Cardiac muscle cell (in vitro differentiated cells and primary cell): ENCODE measurements around the gene GATD1. TPM values are rescaled to one million over a fixed set of nuclear protein-coding genes. Genes with fewer than 3 reads are reported as not detected.

ENCODE experiments used
- DNase-seq, 2 donors: peaks; one replicate each; pipeline versions ENCODE4 v3.0.0 to v3.0.0-alpha.2; 2010 to 2017; ENCODE audit warnings: low read depth in 1 of 2, low spot score in 1 of 2
- H3K27ac ChIP-seq: fragments of 200-600 bp; sonication (generic); 2 replicates; pipeline ENCODE4 v1.5.1; 2016
- H3K27me3 ChIP-seq: fragments of 200-600 bp; sonication (generic); 2 replicates; pipeline ENCODE4 v1.6.0; 2016; ENCODE audit warnings: control low read depth
- H3K36me3 ChIP-seq: fragments of 200-600 bp; sonication (generic); 2 replicates; pipeline ENCODE4 v1.5.1; 2016; ENCODE audit warnings: control low read depth
- H3K4me1 ChIP-seq: fragments of 200-600 bp; sonication (generic); 2 replicates; pipeline ENCODE4 v1.8.1; 2017; ENCODE audit warnings: low read depth, mild to moderate bottlenecking, mixed run types
- H3K4me3 ChIP-seq: fragments of 200-600 bp; sonication (generic); 2 replicates; pipeline ENCODE4 v1.5.1; 2016; ENCODE audit warnings: mild to moderate bottlenecking
- H3K9me3 ChIP-seq: fragments of 200-600 bp; sonication (generic); 2 replicates; pipeline ENCODE4 v1.5.1; 2017; ENCODE audit warnings: low read depth, mild to moderate bottlenecking, control low read depth
- CTCF ChIP-seq: IDR thresholded peaks from 2 replicates; pipeline ENCODE4 v1.5.1; 2012; ENCODE audit warnings: low read depth, mild to moderate bottlenecking, low read length
- polyA plus RNA-seq: library from polyadenylated mRNA; unstranded; fragments of >200 nt; fragmentation: Nextera tagmentation; extraction: Ambion mirVana; gene quantifications from 2 replicates; pipeline ENCODE4 v1.2.1, GENCODE V29; 2016
- total RNA-seq: library from RNA; depleted of rRNA; stranded (reverse); fragments of >200 nt; gene quantifications from 2 replicates; pipeline ENCODE4 v1.2.3, GENCODE V29; 2016

The GATD1 gene
- total and polyA plus RNA-seq, 2 experiments from 2014 or later = 60.4 to 64.1 TPM

GRCh38 chr11:794766-795633, 17.7 kb upstream of the GATD1 start:
- Histone ChIP-seq H3K27ac (no peak overlapping the region), H3K36me3 (no peaks in the 10 kb centered on the region), H3K9me3 (no peaks in the 10 kb centered on the region), H3K4me1 (peaks cover 15% of the 10 kb centered on the region), H3K4me3 (no peak overlapping the region), H3K27me3 (no peaks in the 10 kb centered on the region)
- TF ChIP-seq CTCF = no peak
- DNase-seq = no peak

GRCh38 chr11:794013-794765, 16.9 kb upstream of the GATD1 start:
- Histone ChIP-seq H3K4me1 (peaks cover 20% of the 10 kb centered on the region), H3K27ac (no peak overlapping the region)
- no peak for TF ChIP-seq CTCF

GRCh38 chr11:793556-793955, 16.3 kb upstream of the GATD1 start:
- Histone ChIP-seq H3K4me1 (peaks cover 21% of the 10 kb centered on the region), H3K9me3 (no peaks in the 10 kb centered on the region), H3K27me3 (no peaks in the 10 kb centered on the region), H3K36me3 (no peaks in the 10 kb centered on the region), H3K4me3 (no peak overlapping the region), H3K27ac (no peak overlapping the region)
- no peak for DNase-seq
- no peak for TF ChIP-seq CTCF

More at GRCh38 chr11:794013-794765, 16.9 kb upstream of the GATD1 start:
- Histone ChIP-seq H3K4me3 (no peak overlapping the region), H3K36me3 (no peaks in the 10 kb centered on the region), H3K9me3 (no peaks in the 10 kb centered on the region), H3K27me3 (no peaks in the 10 kb centered on the region)
- DNase-seq = no peak

GRCh38 chr11:792873-793272, 15.6 kb upstream of the GATD1 start:
- Histone ChIP-seq H3K4me1 (peaks cover 21% of the 10 kb centered on the region), H3K27ac (no peak overlapping the region), H3K36me3 (no peaks in the 10 kb centered on the region), H3K27me3 (no peaks in the 10 kb centered on the region), H3K9me3 (no peaks in the 10 kb centered on the region), H3K4me3 (no peak overlapping the region)
- DNase-seq = no peak
- TF ChIP-seq CTCF = no peak

- TF ChIP-seq CTCF = no peak
- H3K4me1 ChIP-seq = peaks cover 21% of the 10 kb centered on the region
- no peak for DNase-seq
- no peak overlapping the region for H3K27ac ChIP-seq
- H3K27me3 ChIP-seq = no peaks in the 10 kb centered on the region
- H3K4me3 ChIP-seq = no peak overlapping the region
- H3K9me3 ChIP-seq = no peaks in the 10 kb centered on the region
- H3K36me3 ChIP-seq = no peaks in the 10 kb centered on the region
These were observed 15.2 kb upstream of the GATD1 start for GRCh38 chr11:792535-792821.
